Astrocyte (in vitro differentiated cells and primary cell): ENCODE results near the gene AUTS2.

Experiments
- EZH2 ChIP-seq: IDR thresholded peaks from 2 replicates; pipeline ENCODE4 v1.6.1; 2012; ENCODE audit warnings: mild to moderate bottlenecking, low read length, inconsistent platforms; ENCODE audit not compliant: insufficient read depth
- TF ChIP-seq, protein P1 (sequence below): IDR thresholded peaks from 2 replicates; pipeline ENCODE4 v1.5.1; 2011; ENCODE audit warnings: low read depth, mild to moderate bottlenecking, inconsistent platforms, low read length, moderate library complexity; ENCODE audit not compliant: insufficient read depth

DNA sequence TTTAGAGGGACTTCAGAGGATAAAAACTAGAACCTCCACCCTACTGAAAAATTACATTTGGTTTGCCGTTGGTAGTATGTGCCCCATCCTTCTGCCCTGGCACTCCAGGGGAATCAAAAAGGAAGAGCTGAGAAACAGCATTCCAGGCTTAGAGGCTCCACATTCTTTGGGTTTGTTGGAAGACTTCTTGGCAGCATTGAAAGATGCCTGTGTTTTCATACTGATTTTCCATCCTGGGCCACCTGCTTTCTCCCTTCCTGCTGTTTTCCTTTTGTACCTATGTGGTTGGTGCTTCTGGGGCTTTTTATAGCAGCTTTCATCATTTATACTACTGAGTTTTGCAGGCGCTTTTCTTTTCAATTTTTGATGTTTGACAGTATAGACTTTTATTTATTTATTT lies 61.7 kb downstream of the AUTS2 start:
- TF ChIP-seq, protein P1, sequence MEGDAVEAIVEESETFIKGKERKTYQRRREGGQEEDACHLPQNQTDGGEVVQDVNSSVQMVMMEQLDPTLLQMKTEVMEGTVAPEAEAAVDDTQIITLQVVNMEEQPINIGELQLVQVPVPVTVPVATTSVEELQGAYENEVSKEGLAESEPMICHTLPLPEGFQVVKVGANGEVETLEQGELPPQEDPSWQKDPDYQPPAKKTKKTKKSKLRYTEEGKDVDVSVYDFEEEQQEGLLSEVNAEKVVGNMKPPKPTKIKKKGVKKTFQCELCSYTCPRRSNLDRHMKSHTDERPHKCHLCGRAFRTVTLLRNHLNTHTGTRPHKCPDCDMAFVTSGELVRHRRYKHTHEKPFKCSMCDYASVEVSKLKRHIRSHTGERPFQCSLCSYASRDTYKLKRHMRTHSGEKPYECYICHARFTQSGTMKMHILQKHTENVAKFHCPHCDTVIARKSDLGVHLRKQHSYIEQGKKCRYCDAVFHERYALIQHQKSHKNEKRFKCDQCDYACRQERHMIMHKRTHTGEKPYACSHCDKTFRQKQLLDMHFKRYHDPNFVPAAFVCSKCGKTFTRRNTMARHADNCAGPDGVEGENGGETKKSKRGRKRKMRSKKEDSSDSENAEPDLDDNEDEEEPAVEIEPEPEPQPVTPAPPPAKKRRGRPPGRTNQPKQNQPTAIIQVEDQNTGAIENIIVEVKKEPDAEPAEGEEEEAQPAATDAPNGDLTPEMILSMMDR: no peak
- no peak for TF ChIP-seq EZH2
